GM23248 (cell line): ENCODE results near the gene OSCAR. TPM values are rescaled to one million over a fixed set of nuclear protein-coding genes. Genes with fewer than 3 reads are reported as not detected.

Source experiments
- DNase-seq: peaks from one replicate; pipeline ENCODE4 v3.0.0-alpha.2; 2015
- H2AFZ ChIP-seq: fragments of 200-600 bp; sonication (generic); 2 replicates; pipeline ENCODE4 v1.6.1; 2016; ENCODE audit warnings: antibody characterized with exemption
- H3F3A ChIP-seq: fragments of 200-600 bp; sonication (generic); 2 replicates; pipeline ENCODE4 v1.6.1; 2016; ENCODE audit warnings: mild to moderate bottlenecking, antibody characterized with exemption, mixed run types; ENCODE audit not compliant: insufficient read depth
- H3K27ac ChIP-seq: fragments of 200-600 bp; sonication (generic); 2 replicates; pipeline ENCODE4 v1.5.1; 2016; ENCODE audit warnings: mild to moderate bottlenecking
- H3K27me3 ChIP-seq: fragments of 200-600 bp; sonication (generic); replicated peaks from 2 replicates; pipeline ENCODE4 v1.6.1; 2016; ENCODE audit warnings: mild to moderate bottlenecking; ENCODE audit not compliant: insufficient read depth
- H3K36me3 ChIP-seq: fragments of 200-600 bp; sonication (generic); 2 replicates; pipeline ENCODE4 v1.6.1; 2016; ENCODE audit warnings: low read depth, mild to moderate bottlenecking
- H3K4me1 ChIP-seq: fragments of 200-600 bp; sonication (generic); 2 replicates; pipeline ENCODE4 v1.6.1; 2016; ENCODE audit warnings: mild to moderate bottlenecking; ENCODE audit not compliant: insufficient read depth
- H3K4me2 ChIP-seq: fragments of 200-600 bp; sonication (generic); one replicate; pipeline ENCODE4 v1.6.1; 2016; ENCODE audit warnings: mild to moderate bottlenecking; ENCODE audit not compliant: unreplicated experiment
- H3K4me3 ChIP-seq: fragments of 200-600 bp; sonication (generic); 2 replicates; pipeline ENCODE4 v1.5.1; 2016; ENCODE audit warnings: mild to moderate bottlenecking
- H3K79me2 ChIP-seq: fragments of 200-600 bp; sonication (generic); 2 replicates; pipeline ENCODE4 v1.6.1; 2016; ENCODE audit warnings: mild to moderate bottlenecking; ENCODE audit not compliant: insufficient read depth
- H3K9ac ChIP-seq: fragments of 200-600 bp; sonication (generic); 2 replicates; pipeline ENCODE4 v1.6.1; 2016; ENCODE audit warnings: mild to moderate bottlenecking
- H3K9me2 ChIP-seq: fragments of 200-600 bp; sonication (generic); 2 replicates; pipeline ENCODE4 v1.6.1; 2016; ENCODE audit warnings: mixed run types, mild to moderate bottlenecking, moderate library complexity; ENCODE audit not compliant: insufficient read depth
- H3K9me3 ChIP-seq: fragments of 200-600 bp; sonication (generic); one replicate; pipeline ENCODE4 v1.6.1; 2017; ENCODE audit warnings: low read depth
- H4K20me1 ChIP-seq: fragments of 200-600 bp; sonication (generic); 2 replicates; pipeline ENCODE4 v1.6.0; 2016; ENCODE audit not compliant: insufficient read depth
- EZH2 ChIP-seq: fragments of 200-600 bp; sonication (generic); IDR thresholded peaks from 2 replicates; pipeline ENCODE4 v1.6.1; 2018; ENCODE audit warnings: antibody characterized with exemption, mild to moderate bottlenecking; ENCODE audit not compliant: insufficient read depth, poor library complexity, severe bottlenecking
- EZH2phosphoT487 ChIP-seq: fragments of 200-600 bp; sonication (generic); IDR thresholded peaks from 2 replicates; pipeline ENCODE4 v1.6.1; 2018; ENCODE audit warnings: antibody characterized with exemption, moderate library complexity, mild to moderate bottlenecking, low read depth; ENCODE audit not compliant: insufficient read depth
- WGBS, 2 experiments: methylation state at CpG; one replicate each; pipeline ENCODE4 v1.1.6; 2015 to 2017; ENCODE audit warnings: low lambda C conversion rate in 2 of 2, low coverage in 1 of 2; ENCODE audit errors: missing lambda C conversion rate in 2 of 2; 5-methylcytosine and 5-hydroxymethylcytosine counted together
- in situ Hi-C: fragments of 300-500 bp; cut with MboI; formaldehyde crosslinking; loops from 2 replicates; pipeline ENCODE4 v1.15.0; 2020
- polyA plus RNA-seq: library from polyadenylated mRNA; unstranded; fragments of >200 nt; fragmentation: Nextera tagmentation; extraction: Ambion mirVana; gene quantifications from 2 replicates; pipeline ENCODE4 v1.2.1, GENCODE V29; 2016
- total RNA-seq: library from RNA; depleted of rRNA; stranded (reverse); fragments of >200 nt; shearing (Covaris generic); gene quantifications from 2 replicates; pipeline ENCODE4 v1.2.3, GENCODE V29; 2014

OSCAR gene
- total and polyA plus RNA-seq, 2 experiments from 2014 or later = 0.54 to 2.2 TPM

- H3K4me3 ChIP-seq = no peak overlapping the region
- H3K9ac ChIP-seq = no peak overlapping the region
- H3K27me3 ChIP-seq = no peaks in the 10 kb centered on the region
- no peaks in the 10 kb centered on the region for H3K9me3 ChIP-seq
- H3F3A ChIP-seq = peaks cover 11% of the 10 kb centered on the region; the same call in 1 of the 2 replicates
- in situ Hi-C loops = no loop called here
- peaks cover 15% of the 10 kb centered on the region for H3K79me2 ChIP-seq
- H4K20me1 ChIP-seq = peaks cover under 1% of the 10 kb centered on the region; the same call in 1 of the 2 replicates
- peaks cover 10% of the 10 kb centered on the region for H3K4me1 ChIP-seq
- no peak overlapping the region for H3K27ac ChIP-seq
- no peaks in the 10 kb centered on the region; the same call in 1 of the 2 replicates for H3K36me3 ChIP-seq
- H3K4me2 ChIP-seq = no peak overlapping the region
- no peak overlapping the region for H2AFZ ChIP-seq
- no peaks in the 10 kb centered on the region for H3K9me2 ChIP-seq
- TF ChIP-seq EZH2 = no peak
- TF ChIP-seq EZH2phosphoT487 = no peak
- DNase-seq = no peak
- 94 to 96% methylated on average over 2 of the region's 2 CpGs for WGBS, 2 experiments
Measured at GRCh38 chr19:54133957-54134590, 33.5 kb upstream of the OSCAR start.

GRCh38 chr19:54133312-54133956 lies 32.8 kb upstream of the OSCAR start:
- WGBS, 2 experiments = 80 to 82% methylated on average over 10 of the region's 10 CpGs
- Histone ChIP-seq H3K4me3 (no peak overlapping the region), H3K9me3 (no peaks in the 10 kb centered on the region), H3K27me3 (no peaks in the 10 kb centered on the region), H3K36me3 (no peaks in the 10 kb centered on the region; the same call in 1 of the 2 replicates), H3K9me2 (no peaks in the 10 kb centered on the region), H2AFZ (no peak overlapping the region), H3K79me2 (peaks cover 8% of the 10 kb centered on the region), H3K27ac (no peak overlapping the region), H4K20me1 (no peaks in the 10 kb centered on the region), H3F3A (peaks cover 11% of the 10 kb centered on the region; the same call in 1 of the 2 replicates), H3K4me1 (peaks cover 6% of the 10 kb centered on the region), H3K9ac (no peak overlapping the region), H3K4me2 (no peak overlapping the region)
- TF ChIP-seq EZH2phosphoT487 (no peak), EZH2 (no peak)
- in situ Hi-C loops = no loop called here
- no peak for DNase-seq

- Histone ChIP-seq H3K79me2 (no peaks in the 10 kb centered on the region), H3K9me2 (no peaks in the 10 kb centered on the region), H3K36me3 (no peaks in the 10 kb centered on the region; the same call in 1 of the 2 replicates), H2AFZ (no peak overlapping the region), H4K20me1 (no peaks in the 10 kb centered on the region), H3F3A (no peaks in the 10 kb centered on the region), H3K9ac (no peak overlapping the region), H3K4me2 (no peak overlapping the region), H3K4me3 (no peak overlapping the region), H3K27ac (no peak overlapping the region), H3K9me3 (no peaks in the 10 kb centered on the region), H3K27me3 (no peaks in the 10 kb centered on the region), H3K4me1 (no peaks in the 10 kb centered on the region)
- WGBS, 2 experiments = 95 to 96% methylated on average over 18 to 20 of the region's 20 CpGs
- TF ChIP-seq EZH2 (no peak), EZH2phosphoT487 (no peak)
- in situ Hi-C loops = no loop called here
- no peak for DNase-seq
Measured at GRCh38 chr19:54129617-54129996, 29.0 kb upstream of the OSCAR start.

GRCh38 chr19:54128796-54129616 lies 28.4 kb upstream of the OSCAR start:
- TF ChIP-seq EZH2phosphoT487 = no peak
- no peak for TF ChIP-seq EZH2
- Histone ChIP-seq H3K4me3 (no peak overlapping the region), H3K27ac (no peak overlapping the region), H3K36me3 (no peaks in the 10 kb centered on the region; the same call in 1 of the 2 replicates), H3K9ac (no peak overlapping the region), H4K20me1 (no peaks in the 10 kb centered on the region), H3F3A (no peaks in the 10 kb centered on the region), H3K4me2 (no peak overlapping the region), H3K4me1 (no peaks in the 10 kb centered on the region), H3K9me3 (no peaks in the 10 kb centered on the region), H3K27me3 (no peaks in the 10 kb centered on the region), H3K79me2 (no peaks in the 10 kb centered on the region), H3K9me2 (no peaks in the 10 kb centered on the region), H2AFZ (no peak overlapping the region)
- in situ Hi-C loops = no loop called here
- 93% methylated on average over 27 to 41 of the region's 41 CpGs for WGBS, 2 experiments
- DNase-seq = no peak
